ENCODE data around the gene HTRA1. TPM values are rescaled to one million over a fixed set of nuclear protein-coding genes. Genes with fewer than 3 reads are reported as not detected.

HTRA1 gene
- total RNA-seq = 168 and 310 TPM in 2 replicates

GRCh38 chr10:122461367-122461728 is at the start of gene HTRA1:
Gene HTRA1 (plus strand): TSS chr10:122461553. CDS start chr10:122461653, 100 bp downstream.

GRCh38 chr10:122454603-122455080 is 6.7 kb upstream of the HTRA1 start, which contains the start of gene ARMS2:
Gene ARMS2 (plus strand): TSS chr10:122454653. CDS start chr10:122454728, 75 bp downstream.

GRCh38 chr10:122560279-122560804 is 99.0 kb downstream of the HTRA1 start, which contains the start of gene DMBT1:
Gene DMBT1 (plus strand): TSS chr10:122560754. CDS start chr10:122560771, 17 bp downstream.

Small RNA genes within 50 kb of the gene (small RNA-seq; reads per million reads assigned to genes)
- gene MIR3941 = not detected

Other genes starting within 250 kb of the HTRA1 start
- not detected in 2 replicates for gene BTBD16, start 190.3 kb upstream of the HTRA1 start, total RNA-seq
- gene PLEKHA1, start 86.8 kb upstream of the HTRA1 start, total RNA-seq = 12.1 and 19.0 TPM in 2 replicates
- not detected in 2 replicates for gene ARMS2, start 6.9 kb upstream of the HTRA1 start, total RNA-seq
- under 0.01 TPM in 2 replicates for gene DMBT1, start 99.2 kb downstream of the HTRA1 start, total RNA-seq
- not detected in 2 replicates for gene C10orf120, start 238.3 kb downstream of the HTRA1 start, total RNA-seq

Data from subcutaneous preadipocyte (primary cell).